Loucy (cell line): ENCODE data around the gene ALPL.

Source experiments
- CTCF ChIP-seq: fragments of 200-600 bp; sonication (generic); conservative IDR thresholded peaks from 2 replicates; pipeline ENCODE4 v1.5.1; 2014; ENCODE audit warnings: mild to moderate bottlenecking, antibody characterized with exemption, low read length
- EZH2phosphoT487 ChIP-seq: fragments of 200-600 bp; IDR thresholded peaks from 2 replicates; pipeline ENCODE4 v1.6.1; 2018; ENCODE audit warnings: antibody characterized with exemption, mild to moderate bottlenecking, moderate library complexity, borderline replicate concordance

DNA sequence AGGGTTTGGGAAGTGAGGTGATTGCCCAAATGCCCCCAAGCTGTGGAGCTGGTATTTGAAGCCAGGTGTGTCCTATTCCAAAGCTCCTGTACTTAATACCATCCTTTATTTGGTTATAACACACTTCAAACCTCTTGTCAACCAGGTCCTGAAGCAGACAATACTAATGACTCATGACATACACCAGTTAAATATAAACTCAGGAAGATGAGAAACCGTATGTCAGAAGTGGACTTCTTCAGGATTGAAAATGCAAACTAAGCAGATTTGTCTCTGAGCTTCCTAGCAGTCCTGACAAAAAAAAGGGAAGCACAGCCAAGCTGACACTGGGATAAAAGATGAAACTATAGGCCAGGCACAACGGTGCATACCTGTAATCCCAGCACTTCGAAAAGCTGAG, 70.6 kb downstream of the ALPL start:
- no peak for TF ChIP-seq CTCF
- no peak for TF ChIP-seq EZH2phosphoT487
